OCI-LY7 (cell line): Measurements from ENCODE around the gene NPIPB8. TPM values are rescaled to one million over a fixed set of nuclear protein-coding genes. Genes with fewer than 3 reads are reported as not detected.
"Not testable (repeated sequence)": the region's sequence is repeated elsewhere in the genome, so short reads cannot be mapped to it uniquely, and the experiment has no call there.

Experiments used
- BruUV-seq: library from RNA; stranded (reverse); fragments of 400-500 nt; replicated peaks from 2 replicates; lab custom pipeline; 2021; lab: Mats Ljungman, UMichigan
- CTCF ChIA-PET: fragments of 300-600 bp; sonication (Branson Sonifier 250); formaldehyde crosslinking; loops from one replicate; lab custom pipeline; 2022; ENCODE audit warnings: antibody characterized with exemption; ENCODE audit not compliant: unreplicated experiment; lab: Charles Lee
- POLR2A ChIA-PET: fragments of 300-600 bp; sonication (Branson Sonifier 250); formaldehyde crosslinking; loops from one replicate; lab custom pipeline; 2022; ENCODE audit warnings: antibody characterized with exemption; lab: Charles Lee
- DNase-seq: peaks from one replicate; pipeline ENCODE4 v3.0.0-alpha.2; 2015; ENCODE audit warnings: low spot score
- H2AFZ ChIP-seq: fragments of 200-600 bp; sonication (generic), shearing (Covaris generic); 2 replicates; pipeline ENCODE4 v1.6.1; 2014; ENCODE audit warnings: mild to moderate bottlenecking, antibody characterized with exemption, low read length, moderate library complexity
- H3K27ac ChIP-seq: fragments of 200-600 bp; sonication (generic); 2 replicates; pipeline ENCODE4 v1.5.1; 2014; ENCODE audit warnings: mixed run types, low read depth, mild to moderate bottlenecking, moderate library complexity, low read length, inconsistent platforms; ENCODE audit not compliant: poor library complexity, severe bottlenecking
- H3K36me3 ChIP-seq: fragments of 200-600 bp; sonication (generic); 2 replicates; pipeline ENCODE4 v1.6.1; 2014; ENCODE audit warnings: mild to moderate bottlenecking, antibody characterized with exemption, low read length, moderate library complexity, mixed read lengths; ENCODE audit not compliant: insufficient read depth
- H3K4me1 ChIP-seq: fragments of 200-600 bp; sonication (generic); 2 replicates; pipeline ENCODE4 v1.5.1; 2014; ENCODE audit warnings: mild to moderate bottlenecking, low read length; ENCODE audit not compliant: insufficient read depth, poor library complexity, severe bottlenecking
- H3K4me2 ChIP-seq: fragments of 200-600 bp; sonication (generic); 2 replicates; pipeline ENCODE4 v1.6.1; 2014; ENCODE audit warnings: mild to moderate bottlenecking, low read length
- H3K4me3 ChIP-seq: fragments of 200-600 bp; sonication (generic); 2 replicates; pipeline ENCODE4 v1.5.1; 2014; ENCODE audit warnings: mild to moderate bottlenecking, low read depth, low read length; ENCODE audit not compliant: poor library complexity, severe bottlenecking
- H3K79me2 ChIP-seq: fragments of 200-600 bp; sonication (generic); 2 replicates; pipeline ENCODE4 v1.6.1; 2016; ENCODE audit warnings: low read depth, mild to moderate bottlenecking, low read length, moderate library complexity, mixed read lengths; ENCODE audit not compliant: insufficient read depth
- H3K9me2 ChIP-seq: fragments of 200-600 bp; sonication (generic); 2 replicates; pipeline ENCODE4 v1.6.1; 2016; ENCODE audit warnings: mild to moderate bottlenecking, low read length, mixed read lengths; ENCODE audit not compliant: insufficient read depth
- H3K9me3 ChIP-seq: fragments of 200-600 bp; sonication (generic); 2 replicates; pipeline ENCODE4 v1.6.1; 2014; ENCODE audit warnings: mild to moderate bottlenecking, mixed run types, low read length, mixed read lengths
- H4K20me1 ChIP-seq: fragments of 200-600 bp; sonication (generic); 2 replicates; pipeline ENCODE4 v1.6.1; 2014; ENCODE audit warnings: mild to moderate bottlenecking, antibody characterized with exemption, low read length, moderate library complexity, mixed read lengths; ENCODE audit not compliant: insufficient read depth
- CTCF ChIP-seq: fragments of 200-600 bp; sonication (generic); conservative IDR thresholded peaks from 2 replicates; pipeline ENCODE4 v1.5.1; 2014; ENCODE audit warnings: mild to moderate bottlenecking, antibody characterized with exemption, low read length, moderate library complexity, mixed read lengths
- EZH2phosphoT487 ChIP-seq: fragments of 200-600 bp; sonication (generic); IDR thresholded peaks from 2 replicates; pipeline ENCODE4 v1.6.1; 2018; ENCODE audit warnings: low read depth, borderline replicate concordance, mild to moderate bottlenecking, mixed run types, antibody characterized with exemption, low read length, moderate library complexity, mixed read lengths
- intact Hi-C: fragments of 100-400 bp; cut with micrococcal nuclease; formaldehyde crosslinking; loops from one replicate; pipeline ENCODE4 v1.10.0; 2022; ENCODE audit not compliant: unreplicated experiment
- total RNA-seq, 2 experiments: library from RNA; depleted of rRNA in 1 of 2; stranded (reverse); fragments of >200 nt in 1 of 2; shearing (Covaris generic) in 1 of 2; gene quantifications; 2 replicates each; pipeline ENCODE4 v1.2.3, GENCODE V29; 2014 to 2022

Gene NPIPB8
- total RNA-seq, 2 experiments from 2014 or later, result 0.50 to 1.6 TPM

- BruUV-seq, result no TSS peak
- TF ChIP-seq EZH2phosphoT487 (no peak), CTCF (no peak)
- Histone ChIP-seq H2AFZ (no peak overlapping the region), H3K27ac (peak overlapping the region; percentile 60), H3K4me2 (peak overlapping the region; percentile 77), H3K4me3 (peak overlapping the region; percentile 92), H3K9me3 (no peaks in the 10 kb centered on the region), H4K20me1 (no peaks in the 10 kb centered on the region), H3K79me2 (peaks cover 59% of the 10 kb centered on the region), H3K9me2 (no peaks in the 10 kb centered on the region), H3K4me1 (peaks cover 59% of the 10 kb centered on the region), H3K36me3 (peaks cover 37% of the 10 kb centered on the region)
- intact Hi-C loops, result no loop called here
- peak; percentile 27 for DNase-seq
- ChIA-PET CTCF (no interaction called here), POLR2A (interaction anchor here (0.7 to 1.0 kb wide), 3 partner anchors 18 to 221 kb away, joined by 3 to 6 read pairs (median 4); no protein-coding TSS in a partner anchor)
Observed at GRCh38 chr16:28621481-28622155, 16.2 kb upstream of the NPIPB8 start.

GRCh38 chr16:28622532-28623171 is 15.2 kb upstream of the NPIPB8 start:
- Histone ChIP-seq H3K27ac (peak overlapping the region; percentile 60), H3K4me1 (peaks cover 49% of the 10 kb centered on the region), H2AFZ (peak overlapping the region; percentile 66), H3K36me3 (peaks cover 27% of the 10 kb centered on the region), H3K4me3 (peak overlapping the region; percentile 92), H3K4me2 (peak overlapping the region; percentile 77), H3K79me2 (peaks cover 49% of the 10 kb centered on the region)
- CTCF ChIA-PET, result interaction anchor here (0.6 kb wide), 1 partner anchor 132 kb away, joined by 3 read pairs; no protein-coding TSS in a partner anchor
- not testable (repeated sequence) for BruUV-seq, H3K9me2 ChIP-seq, H3K9me3 ChIP-seq, H4K20me1 ChIP-seq
- DNase-seq, result peak; percentile 29
- intact Hi-C loops, result loop anchor here (1.0 kb wide), 1 partner anchor 130 kb away; the partner anchor contains the start of gene CLN3
- POLR2A ChIA-PET, result interaction anchor here (1.1 kb wide), 1 partner anchor 131 kb away, joined by 3 read pairs; the partner anchor contains the start of gene CLN3

GRCh38 chr16:28623172-28623711 is 14.6 kb upstream of the NPIPB8 start:
- BruUV-seq, result no TSS peak
- TF ChIP-seq CTCF, result no peak
- no peak for TF ChIP-seq EZH2phosphoT487
- Histone ChIP-seq H3K4me2 (peak overlapping the region; percentile 77), H3K9me2 (no peaks in the 10 kb centered on the region), H3K9me3 (no peaks in the 10 kb centered on the region), H3K4me1 (peaks cover 43% of the 10 kb centered on the region), H3K4me3 (peak overlapping the region; percentile 92), H4K20me1 (no peaks in the 10 kb centered on the region), H3K27ac (peak overlapping the region; percentile 60), H3K79me2 (peaks cover 48% of the 10 kb centered on the region), H2AFZ (peak overlapping the region; percentile 66), H3K36me3 (peaks cover 27% of the 10 kb centered on the region)
- intact Hi-C loops, result loop anchor here (1.0 kb wide), 1 partner anchor 131 kb away; the partner anchor contains the start of gene CLN3
- DNase-seq, result peak; percentile 94
- ChIA-PET POLR2A (interaction anchor here (0.6 to 1.1 kb wide), 2 partner anchors 131 to 434 kb away, joined by 3 to 4 read pairs; partner anchors contain the start of gene CLN3), CTCF (interaction anchor here (0.6 kb wide), 1 partner anchor 132 kb away, joined by 3 read pairs; no protein-coding TSS in a partner anchor)

- DNase-seq, H3K27ac ChIP-seq, CTCF ChIA-PET, H3K4me2 ChIP-seq, intact Hi-C loops, POLR2A ChIA-PET, H3K9me3 ChIP-seq, H2AFZ ChIP-seq, H3K4me1 ChIP-seq, H3K36me3 ChIP-seq, H4K20me1 ChIP-seq, H3K9me2 ChIP-seq, BruUV-seq, H3K79me2 ChIP-seq, H3K4me3 ChIP-seq: not testable (repeated sequence)
Observed at GRCh38 chr16:28630905-28631304, 7.0 kb upstream of the NPIPB8 start.
